HG02870 (cell line): Measurements from ENCODE around the gene MMD.
"Not testable (repeated sequence)": the region's sequence is repeated elsewhere in the genome, so short reads cannot be mapped to it uniquely, and the experiment has no call there.

ENCODE experiments used
- ATAC-seq: cut with Tn5 transposase; IDR thresholded peaks from one replicate; pipeline ENCODE4 v1.9.1; 2021; ENCODE audit warnings: mild to moderate bottlenecking, moderate library complexity; ENCODE audit not compliant: unreplicated experiment

The MMD gene

GRCh38 chr17:55444471-55445441 lies 23.1 kb upstream of the MMD start:
- ATAC-seq, result peak; percentile 72

GRCh38 chr17:55443904-55444303 lies 22.3 kb upstream of the MMD start:
- no peak for ATAC-seq

GRCh38 chr17:55442953-55443683 lies 21.5 kb upstream of the MMD start:
- ATAC-seq, result no peak

GRCh38 chr17:55442462-55442861 lies 20.8 kb upstream of the MMD start:
- ATAC-seq, result no peak

GRCh38 chr17:55441544-55441943 lies 19.9 kb upstream of the MMD start:
- no peak for ATAC-seq

- no peak for ATAC-seq
These were observed 18.8 kb upstream of the MMD start for GRCh38 chr17:55440391-55440790.

- peak; percentile 61 for ATAC-seq
These were observed 15.5 kb upstream of the MMD start for GRCh38 chr17:55437159-55437605.

- ATAC-seq, result peak; percentile 21
These were observed 14.9 kb upstream of the MMD start for GRCh38 chr17:55436224-55437158.

GRCh38 chr17:55435408-55435807 lies 13.8 kb upstream of the MMD start:
- no peak for ATAC-seq

- no peak for ATAC-seq
These were observed 13.1 kb upstream of the MMD start for GRCh38 chr17:55434721-55435120.

GRCh38 chr17:55433629-55434422 lies 12.2 kb upstream of the MMD start:
- no peak for ATAC-seq

- no peak for ATAC-seq
These were observed 11.5 kb upstream of the MMD start for GRCh38 chr17:55433029-55433628.

GRCh38 chr17:55432358-55433028 lies 10.9 kb upstream of the MMD start:
- ATAC-seq, result no peak

GRCh38 chr17:55431914-55432313 lies 10.3 kb upstream of the MMD start:
- not testable (repeated sequence) for ATAC-seq

GRCh38 chr17:55430541-55431288 lies 9.1 kb upstream of the MMD start:
- no peak for ATAC-seq

- peak; percentile 24 for ATAC-seq
These were observed 5.9 kb upstream of the MMD start for GRCh38 chr17:55427587-55427882.

- peak; percentile 60 for ATAC-seq
These were observed 5.4 kb upstream of the MMD start for GRCh38 chr17:55426851-55427586.
